ENCODE measurements around the gene PCAT7.
"Not testable (repeated sequence)": the region's sequence is repeated elsewhere in the genome, so short reads cannot be mapped to it uniquely, and the experiment has no call there.

Gene PCAT7

GRCh38 chr9:94591876-94592275 is 37.0 kb downstream of the PCAT7 start:
- no peak overlapping the region for H3K4me3 ChIP-seq (ENCODE audit: low read length)
- TF ChIP-seq CTCF (conservative IDR thresholded peaks at IDR 0.05; ENCODE audit: low read length): no peak
- no peak for DNase-seq (ENCODE audit: low read depth)

GRCh38 chr9:94592683-94593082 is 37.8 kb downstream of the PCAT7 start:
- not testable (repeated sequence) for DNase-seq (ENCODE audit: low read depth); H3K4me3 ChIP-seq (ENCODE audit: low read length)

GRCh38 chr9:94593459-94594345 is 38.8 kb downstream of the PCAT7 start, which contains the start of gene FBP2:
Gene FBP2, minus strand, starts transcription at chr9:94593824. Its CDS starts 98 bp downstream, at chr9:94593726.
- no peak within 1 kb of the TSS for H3K4me3 ChIP-seq (ENCODE audit: low read length)
- DNase-seq (ENCODE audit: low read depth): no peak
- TF ChIP-seq CTCF (conservative IDR thresholded peaks at IDR 0.05; ENCODE audit: low read length): no peak

GRCh38 chr9:94599102-94599501 is 44.2 kb downstream of the PCAT7 start:
- no peak for TF ChIP-seq CTCF (conservative IDR thresholded peaks at IDR 0.05; ENCODE audit: low read length)
- H3K4me3 ChIP-seq (ENCODE audit: low read length): no peak overlapping the region
- DNase-seq (ENCODE audit: low read depth): no peak

- TF ChIP-seq CTCF (conservative IDR thresholded peaks at IDR 0.05; ENCODE audit: low read length): no peak
- no peak for DNase-seq (ENCODE audit: low read depth)
- H3K4me3 ChIP-seq (ENCODE audit: low read length): no peak overlapping the region
Observed at GRCh38 chr9:94600258-94600657, 45.4 kb downstream of the PCAT7 start.

GRCh38 chr9:94600715-94601114 is 45.8 kb downstream of the PCAT7 start:
- no peak overlapping the region for H3K4me3 ChIP-seq (ENCODE audit: low read length)
- no peak for DNase-seq (ENCODE audit: low read depth)
- no peak for TF ChIP-seq CTCF (conservative IDR thresholded peaks at IDR 0.05; ENCODE audit: low read length)

GRCh38 chr9:94602666-94603065 is 47.8 kb downstream of the PCAT7 start:
- TF ChIP-seq CTCF (conservative IDR thresholded peaks at IDR 0.05; ENCODE audit: low read length): no peak
- DNase-seq (ENCODE audit: low read depth): no peak
- no peak overlapping the region for H3K4me3 ChIP-seq (ENCODE audit: low read length)
